GM21526 (cell line): ENCODE results near the gene PLCG2.
A peak's percentile ranks its signal among the peaks of the same experiment; 100 is the strongest.

Experiments
- ATAC-seq: cut with Tn5 transposase; IDR thresholded peaks from one replicate; pipeline ENCODE4 v1.9.1; 2021; ENCODE audit warnings: moderate library complexity; ENCODE audit not compliant: unreplicated experiment, low FRiP score

Gene PLCG2

GRCh38 chr16:81838794-81839193, 59.7 kb downstream of the PLCG2 start:
- ATAC-seq, result no peak

DNA sequence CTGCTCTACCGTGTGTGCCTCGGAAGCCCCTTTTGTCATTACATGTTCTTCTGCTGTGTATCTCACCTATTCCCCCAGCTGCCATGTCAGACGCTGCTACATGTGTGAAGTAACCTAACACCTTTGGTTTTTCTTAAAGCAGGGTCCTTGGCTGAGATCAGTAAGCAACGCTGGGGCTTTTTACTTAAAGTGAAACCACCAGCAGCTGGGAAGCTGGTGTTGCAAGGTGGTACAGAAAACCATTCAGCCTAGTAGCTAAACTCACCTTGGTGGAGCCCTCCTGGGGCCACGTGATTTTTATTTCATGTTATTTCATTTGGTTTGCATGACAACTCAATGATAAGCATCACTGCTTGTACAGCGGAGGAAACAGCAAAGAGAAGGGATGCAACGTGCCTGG, 62.6 kb downstream of the PLCG2 start:
- ATAC-seq, result no peak

- no peak for ATAC-seq
Observed at GRCh38 chr16:81842564-81843242, 63.6 kb downstream of the PLCG2 start.

DNA sequence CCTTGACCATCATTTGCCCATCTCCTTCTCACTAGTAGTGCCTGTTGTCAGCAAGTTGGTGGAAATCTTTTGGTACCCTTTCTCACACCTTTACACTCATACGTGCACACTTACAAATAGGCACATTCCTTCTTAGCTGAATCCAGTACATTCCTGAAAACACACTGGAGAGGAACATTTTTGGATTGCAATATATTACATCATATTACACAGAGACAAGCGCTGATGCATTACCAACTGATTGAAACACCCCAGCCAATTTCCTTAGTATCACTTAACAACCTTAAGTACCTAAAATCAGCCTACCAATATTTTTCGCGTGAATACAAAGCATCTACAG, 64.1 kb downstream of the PLCG2 start:
- ATAC-seq, result no peak

DNA sequence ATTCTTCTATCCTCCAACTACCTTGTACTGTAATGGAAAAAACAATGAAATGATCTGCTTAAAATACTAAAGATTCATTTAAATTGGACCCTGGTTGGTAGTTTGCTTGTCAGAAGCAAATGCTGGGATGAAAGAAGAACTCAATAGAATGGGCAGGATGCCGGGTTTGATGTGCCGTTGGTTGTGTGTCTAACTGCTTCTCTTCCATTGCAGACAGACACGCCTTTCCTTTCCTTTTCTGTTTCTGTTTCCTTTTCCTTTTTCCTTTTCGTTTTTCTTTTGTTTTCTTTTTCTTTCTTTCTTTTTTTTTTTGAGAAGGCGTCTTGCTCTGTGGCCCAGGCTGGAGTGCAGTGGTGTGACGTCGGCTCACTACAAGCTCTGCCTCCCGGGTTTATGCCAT, 64.6 kb downstream of the PLCG2 start:
- no peak for ATAC-seq

DNA sequence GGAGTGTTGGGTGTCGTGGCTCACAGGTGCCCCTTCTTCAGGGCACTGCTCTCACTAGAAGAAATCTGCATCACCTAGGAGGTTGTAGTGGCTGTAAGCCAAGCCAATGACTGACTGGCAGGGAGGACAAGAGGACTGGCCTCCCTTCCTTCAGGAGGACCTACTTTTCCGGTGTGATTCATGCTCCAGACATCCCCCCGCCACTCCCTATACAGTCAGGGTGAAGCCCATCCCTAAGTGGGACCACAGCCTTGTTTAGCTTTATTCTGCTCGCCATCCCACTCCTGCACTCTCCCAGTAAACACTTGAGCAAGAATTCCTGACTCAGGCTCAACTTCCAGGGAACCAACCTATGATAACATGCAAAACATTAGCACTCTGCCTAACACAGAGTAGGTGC, 67.0 kb downstream of the PLCG2 start:
- no peak for ATAC-seq

GRCh38 chr16:81848306-81848853, 69.3 kb downstream of the PLCG2 start:
- ATAC-seq, result no peak

- ATAC-seq, result no peak
Observed at GRCh38 chr16:81850197-81850944, 71.3 kb downstream of the PLCG2 start.

- ATAC-seq, result no peak
Observed at GRCh38 chr16:81852347-81852746, 73.3 kb downstream of the PLCG2 start.

DNA sequence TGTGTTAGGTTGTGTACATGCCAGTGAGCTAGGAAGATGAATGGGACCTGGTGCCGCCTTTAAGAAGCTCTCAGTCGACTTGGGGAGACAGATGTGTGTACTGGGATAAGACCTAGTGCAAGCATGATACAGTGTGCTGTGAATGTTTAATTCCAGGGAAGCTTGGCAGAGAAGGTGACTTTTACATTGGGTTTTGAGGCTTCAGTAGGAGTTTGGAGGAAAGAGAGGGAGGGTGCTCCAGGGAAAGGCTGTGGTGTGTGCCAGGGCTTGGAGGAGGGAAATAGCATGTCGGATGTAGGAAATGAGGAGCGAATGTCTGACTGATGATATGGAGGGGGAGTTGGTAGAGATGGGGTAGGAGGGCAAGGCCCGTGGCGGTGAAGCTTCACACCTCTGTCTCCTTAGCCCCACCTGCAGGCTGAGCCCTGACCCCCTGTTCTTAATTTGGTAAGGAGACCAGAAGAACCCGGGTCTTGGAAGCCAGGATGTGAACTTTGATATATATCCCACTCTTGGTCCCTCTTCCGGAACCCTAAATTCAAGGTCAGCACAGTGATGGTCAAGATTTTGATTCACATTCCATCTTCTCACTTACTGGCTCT, 76.6 kb downstream of the PLCG2 start:
- ATAC-seq, result no peak

GRCh38 chr16:81860287-81861266, 81.5 kb downstream of the PLCG2 start:
- ATAC-seq, result no peak

- no peak for ATAC-seq
Observed at GRCh38 chr16:81861503-81861902, 82.4 kb downstream of the PLCG2 start.

DNA sequence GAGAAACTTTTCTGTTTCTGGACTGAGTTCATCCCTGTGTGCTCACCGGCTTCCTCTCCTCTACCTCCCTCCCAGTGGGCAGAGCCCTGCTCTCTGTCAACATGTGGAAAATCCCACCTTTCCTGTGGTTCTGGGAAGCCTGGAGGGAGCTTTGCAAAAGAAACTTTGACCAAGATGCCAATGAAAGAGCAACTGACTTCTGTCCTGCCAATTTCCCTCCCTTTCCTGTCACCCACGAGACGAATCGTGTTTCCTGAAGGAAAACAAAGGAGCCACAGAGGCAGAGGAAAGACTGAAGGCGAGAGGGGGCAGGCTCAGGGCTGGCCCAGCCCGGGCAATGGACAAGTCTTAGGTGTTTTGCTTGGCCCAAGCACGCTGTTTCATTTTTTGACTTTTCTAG, 82.8 kb downstream of the PLCG2 start:
- ATAC-seq, result no peak

DNA sequence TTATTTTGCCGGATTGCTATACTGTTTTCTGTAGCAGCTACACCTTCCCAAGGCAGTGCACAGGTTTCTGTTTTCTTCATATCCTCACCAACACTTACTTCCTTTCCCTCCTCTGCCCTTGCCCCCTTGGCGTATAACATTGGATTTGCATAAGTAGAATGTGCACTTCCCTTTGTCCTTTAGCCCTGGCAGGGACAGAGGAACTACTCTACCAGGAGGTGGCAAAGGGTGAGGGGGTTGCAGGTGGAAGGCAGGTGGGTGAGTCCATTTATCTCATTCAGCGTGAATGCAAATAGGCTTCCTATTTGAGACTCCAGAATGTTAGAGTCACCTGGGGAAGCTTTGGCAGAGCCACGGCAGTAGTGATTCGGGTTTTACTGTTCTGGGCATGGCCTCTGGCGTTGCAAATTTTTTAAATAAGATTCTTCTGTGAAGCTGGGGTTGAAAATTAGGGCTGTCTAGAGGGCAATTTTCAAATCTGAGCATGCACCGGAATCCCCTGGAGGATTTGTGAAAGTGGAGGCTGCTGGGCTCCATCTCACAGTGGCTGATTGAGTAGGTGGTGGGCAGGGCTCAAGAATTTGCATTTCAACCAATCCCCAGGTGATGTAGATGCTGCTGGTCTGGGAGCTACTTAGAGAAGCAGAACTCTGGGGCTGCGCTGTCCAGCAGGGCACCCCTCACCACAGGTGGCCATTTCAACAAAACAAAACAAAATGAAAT, 84.7 kb downstream of the PLCG2 start:
- peak; percentile 60 for ATAC-seq

DNA sequence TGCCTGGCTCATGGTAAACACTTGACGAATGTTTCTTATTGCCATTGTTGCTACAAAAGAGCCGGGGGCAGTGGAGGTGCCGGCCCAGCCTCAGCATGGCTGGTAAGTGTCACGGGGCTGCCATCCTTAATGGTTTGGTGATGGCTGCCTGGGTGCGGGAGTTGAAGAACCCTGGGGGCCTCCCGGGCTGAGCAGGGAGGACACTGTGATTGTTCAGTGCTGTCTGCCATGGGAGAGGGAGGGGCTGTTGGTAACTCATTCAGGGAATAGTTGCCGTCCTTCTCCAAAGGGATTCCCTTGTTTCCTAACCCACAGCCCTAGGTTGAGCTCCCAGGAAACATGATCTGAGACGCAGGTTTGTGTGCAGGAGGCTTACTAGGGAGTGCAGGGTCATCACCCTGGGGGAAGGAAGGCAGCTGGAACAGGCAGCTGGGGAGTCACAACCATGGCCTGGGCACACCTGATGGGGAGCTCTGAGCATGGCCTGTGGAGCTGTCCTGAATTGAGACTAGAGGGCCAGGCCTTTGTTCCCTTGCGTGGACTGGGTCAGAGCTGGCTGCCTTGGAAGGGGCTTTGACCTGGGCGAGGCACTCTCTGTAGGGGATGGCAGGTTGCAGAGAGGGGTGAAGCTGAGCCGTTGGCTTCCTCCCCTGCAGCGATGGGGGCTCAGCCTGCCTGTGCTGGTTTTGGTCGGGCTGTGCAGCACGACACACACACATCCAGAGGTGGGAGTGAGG, 85.7 kb downstream of the PLCG2 start:
- ATAC-seq, result no peak

DNA sequence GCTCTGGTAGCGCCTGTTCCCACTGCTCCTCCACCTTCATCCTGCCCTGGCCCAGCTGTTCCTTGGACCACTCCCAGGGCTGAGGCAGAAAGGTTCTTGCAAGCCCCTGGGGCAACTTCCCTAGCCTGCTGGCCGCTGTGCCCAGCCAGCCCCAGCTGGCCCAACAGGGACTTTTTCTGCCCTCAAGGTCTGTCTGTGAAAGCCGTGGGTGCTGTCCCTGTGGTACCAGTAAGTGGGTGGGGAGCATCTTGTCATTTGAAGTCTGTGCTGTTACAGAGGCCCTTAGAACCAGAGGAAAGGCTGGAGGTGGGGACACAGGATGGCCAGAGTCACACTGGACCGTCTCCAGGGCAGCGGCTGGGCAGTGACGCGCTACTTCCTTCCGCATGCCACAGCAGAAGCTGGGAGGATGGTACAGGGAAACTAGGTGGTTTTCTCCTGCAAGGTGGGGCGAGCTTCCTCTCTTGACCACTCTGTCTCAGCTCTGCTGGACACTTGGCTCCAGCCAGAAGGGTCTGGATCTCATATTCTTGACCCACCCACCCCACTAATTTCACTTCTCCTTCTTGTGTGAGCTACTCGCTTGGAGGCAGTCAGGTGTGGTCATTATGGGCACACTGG, 87.8 kb downstream of the PLCG2 start:
- no peak for ATAC-seq

DNA sequence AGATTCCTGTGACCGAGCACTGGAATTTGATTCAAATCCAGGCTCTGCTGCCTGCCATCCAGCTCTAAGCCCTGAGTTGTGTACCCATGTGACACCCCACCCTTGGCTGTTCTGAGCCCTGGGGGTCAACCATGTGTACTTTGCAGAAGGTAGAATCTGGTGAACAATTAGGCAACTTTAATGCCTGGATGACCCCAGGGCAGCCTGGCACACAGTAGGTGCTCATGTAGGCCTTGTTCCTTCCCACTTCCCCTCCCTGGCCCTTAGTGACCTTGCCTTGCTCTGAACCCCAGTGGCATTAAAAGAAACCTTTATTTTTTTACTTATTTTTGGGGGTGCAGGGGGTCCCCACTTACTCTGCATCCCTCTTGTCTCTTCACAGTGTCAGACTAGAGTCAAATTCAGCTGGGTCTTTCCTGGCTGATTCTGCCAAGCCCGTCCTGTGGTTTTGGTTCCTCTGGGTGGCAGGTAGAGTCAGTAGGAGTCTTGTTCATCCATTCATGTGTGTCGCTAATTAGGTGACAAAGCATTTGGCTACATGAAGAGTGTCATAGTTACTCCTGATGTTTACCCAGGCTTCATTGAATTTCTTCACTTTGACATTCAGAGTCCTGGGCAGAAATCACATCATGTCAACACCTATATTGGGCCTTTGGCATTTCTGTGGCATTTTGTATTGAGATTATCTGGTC, 89.1 kb downstream of the PLCG2 start:
- no peak for ATAC-seq

DNA sequence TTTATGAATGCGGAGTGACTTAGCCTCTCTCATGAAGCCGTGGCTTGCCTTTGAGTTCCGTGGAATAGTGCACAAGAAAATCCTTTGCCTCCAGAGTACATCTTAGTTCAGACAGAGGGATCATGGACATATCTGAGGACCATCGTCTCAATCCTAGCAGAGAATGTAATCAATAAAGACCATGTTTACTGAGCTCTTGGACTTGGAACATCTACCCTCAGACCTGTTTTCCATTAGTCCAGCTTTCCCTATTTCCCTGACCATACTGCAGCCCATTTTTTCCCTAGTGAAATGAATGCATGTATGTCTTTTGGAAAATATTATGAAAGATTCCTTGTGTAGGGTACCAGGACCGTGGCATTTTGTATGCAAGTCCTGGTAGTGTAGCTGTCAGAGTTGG, 90.2 kb downstream of the PLCG2 start:
- no peak for ATAC-seq
